GM12873 (cell line): ENCODE measurements around the gene UBXN6.

Experiments
- CTCF ChIP-seq: IDR thresholded peaks from 2 replicates; pipeline ENCODE4 v1.5.1; 2012; ENCODE audit warnings: low read depth, mild to moderate bottlenecking, moderate library complexity, low read length, control low read depth; ENCODE audit not compliant: insufficient read depth; ENCODE audit errors: missing control alignments

UBXN6 gene

GRCh38 chr19:4403005-4403761 lies 54.4 kb downstream of the UBXN6 start:
- no peak for TF ChIP-seq CTCF

- TF ChIP-seq CTCF, result no peak
Observed at GRCh38 chr19:4402171-4403004, 55.2 kb downstream of the UBXN6 start, which contains the start of gene CHAF1A. Gene CHAF1A, plus strand, starts transcription at chr19:4402640. Its CDS starts 123 bp downstream, at chr19:4402763.

GRCh38 chr19:4401769-4402170 lies 55.8 kb downstream of the UBXN6 start:
- no peak for TF ChIP-seq CTCF

- peak; percentile 92 for TF ChIP-seq CTCF
Observed at GRCh38 chr19:4400135-4400936, 57.3 kb downstream of the UBXN6 start, which contains the start of gene SH3GL1. Gene SH3GL1, minus strand, starts transcription at chr19:4400547. Its CDS starts 179 bp downstream, at chr19:4400368.

GRCh38 chr19:4399812-4400134 lies 57.8 kb downstream of the UBXN6 start:
- TF ChIP-seq CTCF, result no peak

- no peak for TF ChIP-seq CTCF
Observed at GRCh38 chr19:4396949-4397783, 60.4 kb downstream of the UBXN6 start.
